Mesenchymal stem cell (in vitro differentiated cells and primary cell): ENCODE measurements around the gene TGM2.

ENCODE experiments used
- DNase-seq: peaks from one replicate; pipeline ENCODE4 v3.0.0-alpha.2; 2013
- H2AFZ ChIP-seq: one replicate; pipeline ENCODE4 v1.6.1; 2013; ENCODE audit warnings: low read depth, mild to moderate bottlenecking, control low read depth, inconsistent platforms, low read length, moderate library complexity
- H2AK5ac ChIP-seq: 2 replicates; pipeline ENCODE4 v1.6.1; 2013; ENCODE audit warnings: low read length, moderate library complexity, mild to moderate bottlenecking, inconsistent platforms; ENCODE audit not compliant: severe bottlenecking
- H2BK120ac ChIP-seq: one replicate; pipeline ENCODE4 v1.6.1; 2013; ENCODE audit warnings: low read depth, mild to moderate bottlenecking, inconsistent platforms, low read length, moderate library complexity
- H2BK12ac ChIP-seq, 2 experiments: one replicate each; pipeline ENCODE4 v1.6.1; 2013; ENCODE audit warnings: inconsistent platforms in 2 of 2, low read length in 2 of 2, mild to moderate bottlenecking in 2 of 2, moderate library complexity in 2 of 2, control low read depth in 1 of 2
- H2BK15ac ChIP-seq: one replicate; pipeline ENCODE4 v1.6.1; 2013; ENCODE audit warnings: mild to moderate bottlenecking, low read depth, inconsistent platforms; ENCODE audit not compliant: poor library complexity, severe bottlenecking
- H2BK5ac ChIP-seq: 2 replicates; pipeline ENCODE4 v1.6.1; 2013; ENCODE audit warnings: low read depth, mild to moderate bottlenecking, low read length, control low read depth, inconsistent platforms; ENCODE audit not compliant: poor library complexity, severe bottlenecking
- H3K14ac ChIP-seq, 2 experiments: one replicate each; pipeline ENCODE4 v1.6.1; 2013; ENCODE audit warnings: inconsistent platforms in 2 of 2, low read length in 2 of 2, control low read depth in 1 of 2, mild to moderate bottlenecking in 1 of 2, moderate library complexity in 1 of 2
- H3K18ac ChIP-seq, 2 experiments: one replicate each; pipeline ENCODE4 v1.6.1; 2013; ENCODE audit warnings: inconsistent platforms in 2 of 2, low read length in 2 of 2, control low read depth in 1 of 2, low read depth in 1 of 2, mild to moderate bottlenecking in 1 of 2
- H3K23ac ChIP-seq, 2 experiments: one replicate each; pipeline ENCODE4 v1.6.1; 2013; ENCODE audit warnings: inconsistent platforms in 2 of 2, low read length in 2 of 2, mild to moderate bottlenecking in 2 of 2, moderate library complexity in 2 of 2, control low read depth in 1 of 2
- H3K27ac ChIP-seq: 2 replicates; pipeline ENCODE4 v1.5.1; 2013; ENCODE audit warnings: mild to moderate bottlenecking, moderate library complexity, low read length, control low read depth, inconsistent platforms; ENCODE audit not compliant: poor library complexity, severe bottlenecking
- H3K27me3 ChIP-seq, 2 experiments: 2 replicates each; pipeline versions ENCODE4 v1.6.1 to v1.7.0; 2013; ENCODE audit warnings: low read length in 2 of 2, mild to moderate bottlenecking in 2 of 2, moderate library complexity in 2 of 2, control low read depth in 1 of 2, inconsistent platforms in 1 of 2; ENCODE audit not compliant: control insufficient read depth in 1 of 2, insufficient read depth in 1 of 2
- H3K36me3 ChIP-seq, 2 experiments: 2 replicates each; pipeline versions ENCODE4 v1.6.1 to v1.7.0; 2013; ENCODE audit warnings: low read length in 2 of 2, control low read depth in 1 of 2, inconsistent platforms in 1 of 2, low read depth in 1 of 2, mild to moderate bottlenecking in 1 of 2; ENCODE audit not compliant: insufficient read depth in 2 of 2, control insufficient read depth in 1 of 2
- H3K4ac ChIP-seq, 2 experiments: one replicate each; pipeline ENCODE4 v1.6.1; 2013; ENCODE audit warnings: inconsistent platforms in 2 of 2, low read length in 2 of 2, mild to moderate bottlenecking in 2 of 2, moderate library complexity in 2 of 2, control low read depth in 1 of 2, low read depth in 1 of 2
- H3K4me1 ChIP-seq: 2 replicates; pipeline ENCODE4 v1.6.1; 2013; ENCODE audit warnings: low read depth, low read length, control low read depth; ENCODE audit not compliant: control insufficient read depth, insufficient read depth
- H3K4me2 ChIP-seq: 2 replicates; pipeline ENCODE4 v1.6.1; 2013; ENCODE audit warnings: low read length, mild to moderate bottlenecking, inconsistent platforms; ENCODE audit not compliant: poor library complexity, severe bottlenecking
- H3K4me3 ChIP-seq, 2 experiments: 2 replicates each; pipeline versions ENCODE4 v1.5.1 to v1.7.0; 2013; ENCODE audit warnings: low read length in 2 of 2, mild to moderate bottlenecking in 2 of 2, control low read depth in 1 of 2, low read depth in 1 of 2; ENCODE audit not compliant: insufficient read depth in 1 of 2
- H3K79me1 ChIP-seq: replicated peaks from 2 replicates; pipeline ENCODE4 v1.6.1; 2013; ENCODE audit warnings: mild to moderate bottlenecking, control low read depth, low read length, inconsistent platforms; ENCODE audit not compliant: poor library complexity, severe bottlenecking
- H3K9ac ChIP-seq: 2 replicates; pipeline ENCODE4 v1.7.0; 2013; ENCODE audit warnings: mild to moderate bottlenecking, low read length, moderate library complexity
- H3K9me3 ChIP-seq: 2 replicates; pipeline ENCODE4 v1.7.0; 2013; ENCODE audit warnings: mild to moderate bottlenecking, low read length; ENCODE audit not compliant: control insufficient read depth
- H4K8ac ChIP-seq: one replicate; pipeline ENCODE4 v1.6.1; 2013; ENCODE audit warnings: inconsistent platforms, mild to moderate bottlenecking, low read length, moderate library complexity
- H4K91ac ChIP-seq: one replicate; pipeline ENCODE4 v1.6.1; 2013; ENCODE audit warnings: mild to moderate bottlenecking, low read length, inconsistent platforms
- WGBS: methylation state at CpG from one replicate; pipeline ENCODE4 v1.1.7; 2013; ENCODE audit warnings: mixed read lengths; 5-methylcytosine and 5-hydroxymethylcytosine counted together

The TGM2 gene

GRCh38 chr20:38145729-38146075 is 19.4 kb downstream of the TGM2 start:
- DNase-seq, result no peak
- Histone ChIP-seq H3K23ac (no peak overlapping the region), H2BK12ac (no peak overlapping the region), H2BK15ac (no peak overlapping the region), H3K18ac (no peak overlapping the region), H4K8ac (no peak overlapping the region), H2AK5ac (no peak overlapping the region), H3K4me2 (no peak overlapping the region), H3K27ac (no peak overlapping the region), H4K91ac (no peak overlapping the region), H3K4me3 (no peak overlapping the region), H3K79me1 (no peaks in the 10 kb centered on the region), H2AFZ (no peak overlapping the region), H3K9ac (no peak overlapping the region), H2BK120ac (no peak overlapping the region), H3K27me3 (peaks cover 0 to 3% of the 10 kb centered on the region in 2 experiments), H3K4ac (no peak overlapping the region), H2BK5ac (no peak overlapping the region), H3K9me3 (peaks cover 4% of the 10 kb centered on the region), H3K36me3 (peaks cover 4 to 13% of the 10 kb centered on the region in 2 experiments), H3K4me1 (peaks cover 35% of the 10 kb centered on the region), H3K14ac (no peak overlapping the region)
- 80% methylated on average over 3 of the region's 4 CpGs for WGBS

- Histone ChIP-seq H2BK5ac (no peak overlapping the region), H3K27ac (peak overlapping the region; percentile 50), H3K9ac (no peak overlapping the region), H3K4me3 (no peak overlapping the region), H2AK5ac (peak overlapping the region; percentile 75), H3K14ac (no peak overlapping the region), H3K4me2 (no peak overlapping the region), H3K27me3 (peaks cover 0 to 3% of the 10 kb centered on the region in 2 experiments), H3K23ac (no peak overlapping the region), H3K18ac (peak overlapping the region; percentile 25 to 88), H3K9me3 (peaks cover 2% of the 10 kb centered on the region), H4K8ac (peak overlapping the region; percentile 3), H2BK120ac (peak overlapping the region; percentile 36), H3K79me1 (no peaks in the 10 kb centered on the region), H3K4ac (peak overlapping the region in 1 of 2 experiments; percentile 64), H2AFZ (no peak overlapping the region), H3K4me1 (peaks cover 35% of the 10 kb centered on the region), H2BK15ac (peak overlapping the region; percentile 68), H2BK12ac (peak overlapping the region; percentile 82 to 85), H4K91ac (peak overlapping the region; percentile 81), H3K36me3 (peaks cover 0 to 9% of the 10 kb centered on the region in 2 experiments)
- WGBS, result 44% methylated on average over 9 of the region's 9 CpGs
- peak; percentile 73 for DNase-seq
These were observed 19.9 kb downstream of the TGM2 start for GRCh38 chr20:38144974-38145728.

GRCh38 chr20:38144598-38144973 is 20.5 kb downstream of the TGM2 start:
- Histone ChIP-seq H3K4me3 (no peak overlapping the region), H2BK5ac (no peak overlapping the region), H2BK120ac (peak overlapping the region; percentile 36), H2BK12ac (peak overlapping the region; percentile 82 to 85), H3K4me1 (peaks cover 33% of the 10 kb centered on the region), H3K23ac (peak overlapping the region in 1 of 2 experiments; percentile 46), H3K18ac (peak overlapping the region; percentile 25 to 88), H2BK15ac (no peak overlapping the region), H3K4me2 (no peak overlapping the region), H4K8ac (peak overlapping the region; percentile 3), H3K4ac (peak overlapping the region in 1 of 2 experiments; percentile 64), H2AFZ (no peak overlapping the region), H2AK5ac (peak overlapping the region; percentile 75), H3K14ac (peak overlapping the region in 1 of 2 experiments; percentile 44), H4K91ac (peak overlapping the region; percentile 81), H3K9ac (peak overlapping the region; percentile 47), H3K9me3 (no peaks in the 10 kb centered on the region), H3K27me3 (peaks cover 0 to 3% of the 10 kb centered on the region in 2 experiments), H3K79me1 (no peaks in the 10 kb centered on the region), H3K36me3 (peaks cover 0 to 9% of the 10 kb centered on the region in 2 experiments), H3K27ac (peak overlapping the region; percentile 50)
- 86% methylated on average over 5 of the region's 5 CpGs for WGBS
- no peak for DNase-seq

- H3K9ac ChIP-seq, result peak overlapping the region; percentile 47
- peaks cover 0 to 14% of the 10 kb centered on the region in 2 experiments for H3K36me3 ChIP-seq
- no peaks in the 10 kb centered on the region for H3K79me1 ChIP-seq
- H4K8ac ChIP-seq, result peak overlapping the region; percentile 76
- H3K4me2 ChIP-seq, result no peak overlapping the region
- H2AK5ac ChIP-seq, result peak overlapping the region; percentile 75
- no peaks in the 10 kb centered on the region for H3K9me3 ChIP-seq
- peak overlapping the region; percentile 9 to 93 for H3K4ac ChIP-seq
- peaks cover 0 to 3% of the 10 kb centered on the region in 2 experiments for H3K27me3 ChIP-seq
- no peak overlapping the region for H2BK15ac ChIP-seq
- H4K91ac ChIP-seq, result peak overlapping the region; percentile 89
- H2BK120ac ChIP-seq, result peak overlapping the region; percentile 46
- peak overlapping the region; percentile 50 for H3K27ac ChIP-seq
- H2BK12ac ChIP-seq, result peak overlapping the region; percentile 30 to 99
- peak overlapping the region in 1 of 2 experiments; percentile 7 for H3K4me3 ChIP-seq
- H3K23ac ChIP-seq, result no peak overlapping the region
- H3K18ac ChIP-seq, result peak overlapping the region; percentile 25 to 88
- H3K4me1 ChIP-seq, result peaks cover 33% of the 10 kb centered on the region
- 25% methylated on average over 15 of the region's 16 CpGs for WGBS
- DNase-seq, result peak; percentile 96
- no peak overlapping the region for H2BK5ac ChIP-seq
- H3K14ac ChIP-seq, result peak overlapping the region in 1 of 2 experiments; percentile 73
- H2AFZ ChIP-seq, result no peak overlapping the region
These were observed 21.2 kb downstream of the TGM2 start for GRCh38 chr20:38143646-38144554.
